ENCODE results near the gene DRD2. TPM values are rescaled to one million over a fixed set of nuclear protein-coding genes. Genes with fewer than 3 reads are reported as not detected.

The DRD2 gene
- total and polyA plus RNA-seq, 4 donors = not detected

DNA sequence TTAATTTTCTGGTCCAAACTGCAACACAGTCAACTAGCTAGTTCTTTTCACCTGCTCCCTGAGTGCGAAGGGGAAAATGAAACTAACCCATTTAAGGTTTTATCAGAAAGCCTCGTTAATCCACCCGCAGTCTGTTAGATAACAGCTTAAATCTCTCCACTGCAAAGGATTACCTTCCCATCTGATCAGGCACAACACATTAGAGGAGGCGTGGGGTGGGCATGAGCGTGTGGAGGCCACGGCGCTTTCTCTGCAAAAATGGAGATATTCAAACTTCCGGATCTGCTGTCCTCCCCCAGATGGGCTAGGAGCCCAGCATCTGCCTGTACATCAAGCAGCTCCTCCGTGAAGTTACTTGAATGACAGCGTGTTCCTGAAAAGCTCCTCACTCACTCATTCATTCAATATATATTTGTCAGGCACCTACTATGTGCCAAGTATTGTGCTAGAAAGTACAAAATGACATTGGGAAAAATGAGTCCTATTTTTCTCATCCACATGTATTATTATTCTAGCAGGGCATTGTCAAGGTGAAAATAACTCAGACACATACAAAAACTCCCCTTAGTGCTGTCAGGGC lies 101.1 kb downstream of the DRD2 start:
- H3K27ac ChIP-seq (ENCODE audit: low read depth in 1 of 2, low read length in 2 of 2) = no peak overlapping the region
- TF ChIP-seq GABPA (IDR thresholded peaks at IDR 0.05 in 1 of 2, conservative IDR thresholded peaks at IDR 0.05 in 1 of 2) (no peak), EGR1 (IDR thresholded peaks at IDR 0.05; ENCODE audit: low read depth in 2 of 2) (no peak), FOXA1 (IDR thresholded peaks at IDR 0.05) (no peak), JUND (IDR thresholded peaks at IDR 0.05) (no peak), RXRA (IDR thresholded peaks at IDR 0.05) (no peak), RAD21 (IDR thresholded peaks at IDR 0.05) (no peak), FOXA2 (IDR thresholded peaks at IDR 0.05) (no peak), TAF1 (conservative IDR thresholded peaks at IDR 0.05) (no peak), HNF4G (IDR thresholded peaks at IDR 0.05) (no peak), NR2F2 (IDR thresholded peaks at IDR 0.05) (no peak), SP1 (IDR thresholded peaks at IDR 0.05) (no peak)
- TF ChIP-seq, protein P1, sequence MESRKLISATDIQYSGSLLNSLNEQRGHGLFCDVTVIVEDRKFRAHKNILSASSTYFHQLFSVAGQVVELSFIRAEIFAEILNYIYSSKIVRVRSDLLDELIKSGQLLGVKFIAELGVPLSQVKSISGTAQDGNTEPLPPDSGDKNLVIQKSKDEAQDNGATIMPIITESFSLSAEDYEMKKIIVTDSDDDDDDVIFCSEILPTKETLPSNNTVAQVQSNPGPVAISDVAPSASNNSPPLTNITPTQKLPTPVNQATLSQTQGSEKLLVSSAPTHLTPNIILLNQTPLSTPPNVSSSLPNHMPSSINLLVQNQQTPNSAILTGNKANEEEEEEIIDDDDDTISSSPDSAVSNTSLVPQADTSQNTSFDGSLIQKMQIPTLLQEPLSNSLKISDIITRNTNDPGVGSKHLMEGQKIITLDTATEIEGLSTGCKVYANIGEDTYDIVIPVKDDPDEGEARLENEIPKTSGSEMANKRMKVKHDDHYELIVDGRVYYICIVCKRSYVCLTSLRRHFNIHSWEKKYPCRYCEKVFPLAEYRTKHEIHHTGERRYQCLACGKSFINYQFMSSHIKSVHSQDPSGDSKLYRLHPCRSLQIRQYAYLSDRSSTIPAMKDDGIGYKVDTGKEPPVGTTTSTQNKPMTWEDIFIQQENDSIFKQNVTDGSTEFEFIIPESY (IDR thresholded peaks at IDR 0.05) = no peak
- TF ChIP-seq, protein P2, sequence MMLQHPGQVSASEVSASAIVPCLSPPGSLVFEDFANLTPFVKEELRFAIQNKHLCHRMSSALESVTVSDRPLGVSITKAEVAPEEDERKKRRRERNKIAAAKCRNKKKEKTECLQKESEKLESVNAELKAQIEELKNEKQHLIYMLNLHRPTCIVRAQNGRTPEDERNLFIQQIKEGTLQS (IDR thresholded peaks at IDR 0.05) = no peak
- H3K9ac ChIP-seq (ENCODE audit: low read depth in 1 of 2, low read length in 2 of 2) = no peak overlapping the region
- no peaks in the 10 kb centered on the region for H3K4me1 ChIP-seq (ENCODE audit: control insufficient read depth in 4 of 4, insufficient read depth in 4 of 4, low read length in 3 of 4)
- H3K4me3 ChIP-seq (ENCODE audit: low read depth in 1 of 3, low read length in 3 of 3) = no peak overlapping the region
- 83% methylated on average over 10 of the region's 10 CpGs for WGBS
- H3K36me3 ChIP-seq (ENCODE audit: control insufficient read depth in 4 of 4, insufficient read depth in 3 of 4, low read depth in 1 of 4, low read length in 3 of 4) = no peaks in the 10 kb centered on the region
- no peak for DNase-seq (ENCODE audit: low spot score)
- no peaks in the 10 kb centered on the region for H3K9me3 ChIP-seq (ENCODE audit: control insufficient read depth in 4 of 4, low read length in 3 of 4)
- H3K27me3 ChIP-seq (ENCODE audit: control insufficient read depth in 4 of 4, insufficient read depth in 4 of 4, low read length in 3 of 4) = no peaks in the 10 kb centered on the region

DNA sequence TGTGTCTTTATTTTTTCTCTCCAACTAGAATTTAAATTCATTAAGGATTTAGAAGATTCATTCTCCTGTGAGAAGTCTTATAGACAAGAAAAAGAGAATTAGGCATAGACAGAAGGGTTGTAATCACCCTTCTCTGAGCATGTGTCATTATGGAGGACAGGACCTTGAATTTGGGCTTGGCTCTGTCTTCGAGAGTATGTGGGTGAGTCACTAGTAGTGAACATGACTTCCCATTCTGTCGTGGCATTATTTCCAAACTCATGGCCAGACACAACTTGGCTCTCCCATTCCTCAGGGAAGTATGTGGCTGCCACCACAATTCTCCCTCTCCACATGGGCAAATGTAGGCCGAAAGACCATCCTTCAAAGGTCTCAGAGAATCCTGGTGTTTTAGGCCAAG lies 101.9 kb downstream of the DRD2 start:
- TF ChIP-seq TAF1 (conservative IDR thresholded peaks at IDR 0.05) (no peak), FOXA2 (IDR thresholded peaks at IDR 0.05) (no peak), YY1 (IDR thresholded peaks at IDR 0.05) (no peak), HNF4A (conservative IDR thresholded peaks at IDR 0.05) (no peak), NR2F2 (IDR thresholded peaks at IDR 0.05) (no peak), RAD21 (IDR thresholded peaks at IDR 0.05) (no peak), RXRA (IDR thresholded peaks at IDR 0.05) (no peak), FOXA1 (IDR thresholded peaks at IDR 0.05) (no peak), HNF4G (IDR thresholded peaks at IDR 0.05) (no peak), GABPA (IDR thresholded peaks at IDR 0.05 in 1 of 2, conservative IDR thresholded peaks at IDR 0.05 in 1 of 2) (no peak), EGR1 (IDR thresholded peaks at IDR 0.05; ENCODE audit: low read depth in 2 of 2) (no peak), SP1 (IDR thresholded peaks at IDR 0.05) (no peak)
- TF ChIP-seq, protein P3, sequence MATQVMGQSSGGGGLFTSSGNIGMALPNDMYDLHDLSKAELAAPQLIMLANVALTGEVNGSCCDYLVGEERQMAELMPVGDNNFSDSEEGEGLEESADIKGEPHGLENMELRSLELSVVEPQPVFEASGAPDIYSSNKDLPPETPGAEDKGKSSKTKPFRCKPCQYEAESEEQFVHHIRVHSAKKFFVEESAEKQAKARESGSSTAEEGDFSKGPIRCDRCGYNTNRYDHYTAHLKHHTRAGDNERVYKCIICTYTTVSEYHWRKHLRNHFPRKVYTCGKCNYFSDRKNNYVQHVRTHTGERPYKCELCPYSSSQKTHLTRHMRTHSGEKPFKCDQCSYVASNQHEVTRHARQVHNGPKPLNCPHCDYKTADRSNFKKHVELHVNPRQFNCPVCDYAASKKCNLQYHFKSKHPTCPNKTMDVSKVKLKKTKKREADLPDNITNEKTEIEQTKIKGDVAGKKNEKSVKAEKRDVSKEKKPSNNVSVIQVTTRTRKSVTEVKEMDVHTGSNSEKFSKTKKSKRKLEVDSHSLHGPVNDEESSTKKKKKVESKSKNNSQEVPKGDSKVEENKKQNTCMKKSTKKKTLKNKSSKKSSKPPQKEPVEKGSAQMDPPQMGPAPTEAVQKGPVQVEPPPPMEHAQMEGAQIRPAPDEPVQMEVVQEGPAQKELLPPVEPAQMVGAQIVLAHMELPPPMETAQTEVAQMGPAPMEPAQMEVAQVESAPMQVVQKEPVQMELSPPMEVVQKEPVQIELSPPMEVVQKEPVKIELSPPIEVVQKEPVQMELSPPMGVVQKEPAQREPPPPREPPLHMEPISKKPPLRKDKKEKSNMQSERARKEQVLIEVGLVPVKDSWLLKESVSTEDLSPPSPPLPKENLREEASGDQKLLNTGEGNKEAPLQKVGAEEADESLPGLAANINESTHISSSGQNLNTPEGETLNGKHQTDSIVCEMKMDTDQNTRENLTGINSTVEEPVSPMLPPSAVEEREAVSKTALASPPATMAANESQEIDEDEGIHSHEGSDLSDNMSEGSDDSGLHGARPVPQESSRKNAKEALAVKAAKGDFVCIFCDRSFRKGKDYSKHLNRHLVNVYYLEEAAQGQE (IDR thresholded peaks at IDR 0.05) = no peak
- TF ChIP-seq, protein P2 (IDR thresholded peaks at IDR 0.05) = no peak
- TF ChIP-seq, protein P1 (IDR thresholded peaks at IDR 0.05) = no peak
- TF ChIP-seq, protein P4, sequence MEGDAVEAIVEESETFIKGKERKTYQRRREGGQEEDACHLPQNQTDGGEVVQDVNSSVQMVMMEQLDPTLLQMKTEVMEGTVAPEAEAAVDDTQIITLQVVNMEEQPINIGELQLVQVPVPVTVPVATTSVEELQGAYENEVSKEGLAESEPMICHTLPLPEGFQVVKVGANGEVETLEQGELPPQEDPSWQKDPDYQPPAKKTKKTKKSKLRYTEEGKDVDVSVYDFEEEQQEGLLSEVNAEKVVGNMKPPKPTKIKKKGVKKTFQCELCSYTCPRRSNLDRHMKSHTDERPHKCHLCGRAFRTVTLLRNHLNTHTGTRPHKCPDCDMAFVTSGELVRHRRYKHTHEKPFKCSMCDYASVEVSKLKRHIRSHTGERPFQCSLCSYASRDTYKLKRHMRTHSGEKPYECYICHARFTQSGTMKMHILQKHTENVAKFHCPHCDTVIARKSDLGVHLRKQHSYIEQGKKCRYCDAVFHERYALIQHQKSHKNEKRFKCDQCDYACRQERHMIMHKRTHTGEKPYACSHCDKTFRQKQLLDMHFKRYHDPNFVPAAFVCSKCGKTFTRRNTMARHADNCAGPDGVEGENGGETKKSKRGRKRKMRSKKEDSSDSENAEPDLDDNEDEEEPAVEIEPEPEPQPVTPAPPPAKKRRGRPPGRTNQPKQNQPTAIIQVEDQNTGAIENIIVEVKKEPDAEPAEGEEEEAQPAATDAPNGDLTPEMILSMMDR (IDR thresholded peaks at IDR 0.05; ENCODE audit: low read depth, low read length, missing input control) = no peak
- TF ChIP-seq, protein P5, sequence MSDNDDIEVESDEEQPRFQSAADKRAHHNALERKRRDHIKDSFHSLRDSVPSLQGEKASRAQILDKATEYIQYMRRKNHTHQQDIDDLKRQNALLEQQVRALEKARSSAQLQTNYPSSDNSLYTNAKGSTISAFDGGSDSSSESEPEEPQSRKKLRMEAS (IDR thresholded peaks at IDR 0.05) = no peak
- peaks cover 0 to 2% (median under 1%) of the 10 kb centered on the region in 4 donors for H3K36me3 ChIP-seq (ENCODE audit: control insufficient read depth in 4 of 4, insufficient read depth in 3 of 4, low read depth in 1 of 4, low read length in 3 of 4)
- DNase-seq (ENCODE audit: low spot score) = no peak
- no peaks in the 10 kb centered on the region for H3K27me3 ChIP-seq (ENCODE audit: control insufficient read depth in 4 of 4, insufficient read depth in 4 of 4, low read length in 3 of 4)
- WGBS = 91% methylated on average over 3 of the region's 3 CpGs
- H3K9ac ChIP-seq (ENCODE audit: low read depth in 1 of 2, low read length in 2 of 2) = no peak overlapping the region
- H3K4me3 ChIP-seq (ENCODE audit: low read depth in 1 of 3, low read length in 3 of 3) = no peak overlapping the region
- no peaks in the 10 kb centered on the region for H3K9me3 ChIP-seq (ENCODE audit: control insufficient read depth in 4 of 4, low read length in 3 of 4)
- H3K27ac ChIP-seq (ENCODE audit: low read depth in 1 of 2, low read length in 2 of 2) = no peak overlapping the region
- no peaks in the 10 kb centered on the region for H3K4me1 ChIP-seq (ENCODE audit: control insufficient read depth in 4 of 4, insufficient read depth in 4 of 4, low read length in 3 of 4)
